Stimulated activated naive CD8-positive, alpha-beta T cell treated with anti-CD3 and anti-CD28 coated beads, Interleukin-15, amount 100 ng/mL, for 72 hours (primary cell): Measurements from ENCODE around the gene DNAJB6.
A peak's percentile ranks its signal among the peaks of the same experiment; 100 is the strongest.

Source experiments
- ATAC-seq: fragments of 150-1000 bp; cut with Tn5 transposase; 2 replicates; pipeline ENCODE4 v1.10.0; 2021; ENCODE audit warnings: mild to moderate bottlenecking, moderate library complexity
- DNase-seq, 2 donors: peaks; one replicate each; pipeline ENCODE4 v3.0.0; 2021 to 2022
- H3K27ac Mint-ChIP-seq, 2 donors: one replicate each; pipeline ENCODE4 v1.8.0; 2022; ENCODE audit warnings: mild to moderate bottlenecking in 2 of 2, mixed read lengths in 2 of 2, moderate library complexity in 2 of 2
- H3K27me3 Mint-ChIP-seq: one replicate; pipeline ENCODE4 v1.8.0; 2022; ENCODE audit warnings: mixed read lengths
- H3K4me1 Mint-ChIP-seq: one replicate; pipeline ENCODE4 v1.8.0; 2022; ENCODE audit warnings: mild to moderate bottlenecking, mixed read lengths
- H3K4me3 Mint-ChIP-seq, 2 donors: one replicate each; pipeline ENCODE4 v1.8.0; 2022; ENCODE audit warnings: mild to moderate bottlenecking in 2 of 2, mixed read lengths in 2 of 2, moderate library complexity in 1 of 2
- H3K9me3 Mint-ChIP-seq, 2 donors: one replicate each; pipeline ENCODE4 v1.8.0; 2022; ENCODE audit warnings: mixed read lengths in 2 of 2

Gene DNAJB6

GRCh38 chr7:157414702-157415096, 77.9 kb downstream of the DNAJB6 start:
- H3K4me3 Mint-ChIP-seq: no peak overlapping the region
- H3K4me1 Mint-ChIP-seq: peaks cover 9% of the 10 kb centered on the region
- H3K27me3 Mint-ChIP-seq: no peaks in the 10 kb centered on the region
- H3K9me3 Mint-ChIP-seq: no peaks in the 10 kb centered on the region
- H3K27ac Mint-ChIP-seq: no peak overlapping the region
- no peak for ATAC-seq
- DNase-seq: no peak

- DNase-seq (no peak), ATAC-seq (peak; percentile 26)
- no peaks in the 10 kb centered on the region for H3K9me3 Mint-ChIP-seq
- H3K4me1 Mint-ChIP-seq: peaks cover 9% of the 10 kb centered on the region
- no peak overlapping the region for H3K27ac Mint-ChIP-seq
- H3K4me3 Mint-ChIP-seq: no peak overlapping the region
- no peaks in the 10 kb centered on the region for H3K27me3 Mint-ChIP-seq
These were observed 78.7 kb downstream of the DNAJB6 start for GRCh38 chr7:157415486-157415885.

GRCh38 chr7:157416011-157416410, 79.2 kb downstream of the DNAJB6 start:
- DNase-seq: no peak
- Mint-ChIP-seq H3K4me1 (peaks cover 9% of the 10 kb centered on the region), H3K27me3 (no peaks in the 10 kb centered on the region), H3K27ac (no peak overlapping the region), H3K9me3 (no peaks in the 10 kb centered on the region), H3K4me3 (no peak overlapping the region)
- no peak for ATAC-seq

GRCh38 chr7:157418204-157419034, 81.6 kb downstream of the DNAJB6 start:
- no peak for DNase-seq
- H3K27ac Mint-ChIP-seq: peak overlapping the region in 1 of 2 donors; percentile 34
- H3K9me3 Mint-ChIP-seq: no peaks in the 10 kb centered on the region
- no peaks in the 10 kb centered on the region for H3K4me1 Mint-ChIP-seq
- H3K27me3 Mint-ChIP-seq: no peaks in the 10 kb centered on the region
- no peak overlapping the region for H3K4me3 Mint-ChIP-seq
- peak; percentile 29 for ATAC-seq

GRCh38 chr7:157419035-157419293, 82.2 kb downstream of the DNAJB6 start:
- H3K27me3 Mint-ChIP-seq: no peaks in the 10 kb centered on the region
- peak; percentile 33 for ATAC-seq
- H3K4me1 Mint-ChIP-seq: no peaks in the 10 kb centered on the region
- no peaks in the 10 kb centered on the region for H3K9me3 Mint-ChIP-seq
- DNase-seq: no peak
- no peak overlapping the region for H3K4me3 Mint-ChIP-seq
- no peak overlapping the region for H3K27ac Mint-ChIP-seq

GRCh38 chr7:157422279-157422678, 85.5 kb downstream of the DNAJB6 start:
- Mint-ChIP-seq H3K4me3 (no peak overlapping the region), H3K27me3 (no peaks in the 10 kb centered on the region), H3K9me3 (no peaks in the 10 kb centered on the region), H3K4me1 (no peaks in the 10 kb centered on the region), H3K27ac (no peak overlapping the region)
- ATAC-seq: no peak
- DNase-seq: no peak

- Mint-ChIP-seq H3K4me3 (no peak overlapping the region), H3K27me3 (no peaks in the 10 kb centered on the region), H3K9me3 (no peaks in the 10 kb centered on the region), H3K4me1 (no peaks in the 10 kb centered on the region), H3K27ac (peak overlapping the region in 1 of 2 donors; percentile 25)
- DNase-seq (no peak), ATAC-seq (no peak)
These were observed 86.5 kb downstream of the DNAJB6 start for GRCh38 chr7:157423348-157423747.

- no peak for ATAC-seq
- Mint-ChIP-seq H3K4me1 (no peaks in the 10 kb centered on the region), H3K9me3 (no peaks in the 10 kb centered on the region), H3K4me3 (no peak overlapping the region), H3K27me3 (no peaks in the 10 kb centered on the region), H3K27ac (no peak overlapping the region)
- DNase-seq: no peak
These were observed 87.2 kb downstream of the DNAJB6 start for GRCh38 chr7:157423886-157424565.

- Mint-ChIP-seq H3K4me1 (no peaks in the 10 kb centered on the region), H3K4me3 (no peak overlapping the region), H3K27me3 (no peaks in the 10 kb centered on the region), H3K27ac (no peak overlapping the region), H3K9me3 (no peaks in the 10 kb centered on the region)
- DNase-seq: no peak
- ATAC-seq: peak; percentile 26
These were observed 88.4 kb downstream of the DNAJB6 start for GRCh38 chr7:157425137-157425731.

GRCh38 chr7:157425761-157426160, 89.0 kb downstream of the DNAJB6 start:
- peak overlapping the region in 1 of 2 donors; percentile 74 for H3K27ac Mint-ChIP-seq
- no peaks in the 10 kb centered on the region for H3K27me3 Mint-ChIP-seq
- no peak overlapping the region for H3K4me3 Mint-ChIP-seq
- no peaks in the 10 kb centered on the region for H3K4me1 Mint-ChIP-seq
- ATAC-seq: no peak
- no peaks in the 10 kb centered on the region for H3K9me3 Mint-ChIP-seq
- no peak for DNase-seq

- DNase-seq: no peak
- no peaks in the 10 kb centered on the region for H3K27me3 Mint-ChIP-seq
- H3K4me3 Mint-ChIP-seq: no peak overlapping the region
- peak; percentile 16 for ATAC-seq
- peak overlapping the region in 1 of 2 donors; percentile 64 for H3K27ac Mint-ChIP-seq
- H3K9me3 Mint-ChIP-seq: no peaks in the 10 kb centered on the region
- no peaks in the 10 kb centered on the region for H3K4me1 Mint-ChIP-seq
These were observed 89.9 kb downstream of the DNAJB6 start for GRCh38 chr7:157426463-157427301.

- no peaks in the 10 kb centered on the region for H3K27me3 Mint-ChIP-seq
- H3K9me3 Mint-ChIP-seq: no peaks in the 10 kb centered on the region
- H3K4me3 Mint-ChIP-seq: no peak overlapping the region
- no peak overlapping the region for H3K27ac Mint-ChIP-seq
- no peak for DNase-seq
- peak; percentile 19 for ATAC-seq
- H3K4me1 Mint-ChIP-seq: peaks cover 9% of the 10 kb centered on the region
These were observed 91.2 kb downstream of the DNAJB6 start for GRCh38 chr7:157427811-157428553.

GRCh38 chr7:157428554-157428945, 91.7 kb downstream of the DNAJB6 start:
- DNase-seq (peak in 1 of 2 donors; percentile 8), ATAC-seq (no peak)
- Mint-ChIP-seq H3K4me3 (no peak overlapping the region), H3K9me3 (no peaks in the 10 kb centered on the region), H3K27me3 (no peaks in the 10 kb centered on the region), H3K27ac (no peak overlapping the region), H3K4me1 (peaks cover 14% of the 10 kb centered on the region)

GRCh38 chr7:157429001-157429679, 92.3 kb downstream of the DNAJB6 start:
- H3K4me3 Mint-ChIP-seq: no peak overlapping the region
- ATAC-seq: no peak
- no peaks in the 10 kb centered on the region for H3K27me3 Mint-ChIP-seq
- H3K4me1 Mint-ChIP-seq: peaks cover 14% of the 10 kb centered on the region
- H3K9me3 Mint-ChIP-seq: no peaks in the 10 kb centered on the region
- peak in 1 of 2 donors; percentile 7 for DNase-seq
- no peak overlapping the region for H3K27ac Mint-ChIP-seq
